GM11168 (cell line): ENCODE data around the gene RBPJL.

Source experiments
- in situ Hi-C: fragments of 300-500 bp; cut with MboI; formaldehyde crosslinking; loops from one replicate; pipeline ENCODE4 v1.12.0; 2022; ENCODE audit warnings: low sequenced_read_pairs; ENCODE audit not compliant: unreplicated experiment

The RBPJL gene

DNA sequence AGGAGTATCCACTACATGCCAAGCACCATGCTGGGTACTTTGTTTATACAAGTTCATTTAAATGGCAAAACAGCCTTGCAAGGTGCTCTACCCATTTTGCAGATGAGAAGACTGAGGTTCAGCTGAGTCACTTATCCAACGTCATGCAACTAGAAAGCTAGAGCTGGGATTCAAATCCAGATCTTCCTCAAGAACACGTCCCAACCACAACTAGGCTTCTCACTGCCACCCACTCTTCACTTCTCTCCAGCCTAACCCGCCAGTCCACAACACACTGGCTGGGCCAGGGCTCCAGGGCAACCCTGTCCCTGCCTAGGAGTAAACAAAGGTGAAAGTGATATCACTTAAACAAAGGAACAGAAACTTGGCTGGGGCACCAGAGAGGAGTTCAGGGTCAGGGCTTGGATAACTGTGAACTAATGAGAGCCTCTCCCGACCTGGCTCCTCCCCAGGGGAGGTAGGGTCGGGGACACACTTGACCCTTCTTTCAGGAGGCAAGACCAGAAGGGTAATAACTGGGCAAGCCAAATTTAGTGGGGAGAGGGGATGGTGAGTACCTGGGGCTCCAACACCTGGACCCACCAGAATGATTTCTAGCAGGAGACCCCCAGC lies 33.7 kb downstream of the RBPJL start:
- in situ Hi-C loops, result no loop called here

DNA sequence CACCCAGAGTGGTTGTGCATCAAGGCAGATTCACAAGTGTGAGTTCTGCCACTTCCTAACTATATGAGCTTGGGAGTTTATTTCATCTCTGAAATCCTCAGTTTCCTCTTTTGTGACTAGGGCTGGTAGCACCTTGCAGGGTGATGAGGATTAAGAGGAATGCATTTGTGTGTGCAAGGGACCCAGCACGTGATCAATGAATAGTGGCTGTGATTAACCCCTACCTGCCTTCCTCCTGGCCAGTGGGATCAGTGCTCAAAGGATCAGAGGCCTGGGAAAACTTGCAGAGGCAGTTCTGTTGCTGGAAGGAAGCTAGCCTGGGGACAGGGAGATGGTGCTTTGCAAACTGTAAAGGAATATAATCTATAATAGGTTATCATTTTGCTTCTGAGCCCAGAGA lies 34.3 kb downstream of the RBPJL start:
- in situ Hi-C loops, result no loop called here

DNA sequence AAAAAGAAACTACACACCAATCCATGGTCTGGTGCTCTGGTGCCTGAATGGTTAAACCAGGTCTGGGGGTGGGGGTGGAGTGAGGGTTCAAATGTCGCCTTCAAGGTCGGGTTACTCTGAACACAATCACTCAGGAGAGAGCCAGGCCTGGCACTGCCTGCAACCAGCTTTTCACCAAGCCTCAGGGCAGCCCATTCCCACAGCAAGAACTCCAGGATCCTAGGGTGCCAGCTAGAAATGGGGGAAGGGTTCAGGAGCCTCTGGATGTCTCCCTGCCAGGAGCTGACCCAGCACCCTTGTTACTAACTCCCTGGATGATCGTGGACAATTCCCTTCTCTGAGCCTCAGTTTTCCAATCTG lies 34.9 kb downstream of the RBPJL start:
- in situ Hi-C loops, result no loop called here

DNA sequence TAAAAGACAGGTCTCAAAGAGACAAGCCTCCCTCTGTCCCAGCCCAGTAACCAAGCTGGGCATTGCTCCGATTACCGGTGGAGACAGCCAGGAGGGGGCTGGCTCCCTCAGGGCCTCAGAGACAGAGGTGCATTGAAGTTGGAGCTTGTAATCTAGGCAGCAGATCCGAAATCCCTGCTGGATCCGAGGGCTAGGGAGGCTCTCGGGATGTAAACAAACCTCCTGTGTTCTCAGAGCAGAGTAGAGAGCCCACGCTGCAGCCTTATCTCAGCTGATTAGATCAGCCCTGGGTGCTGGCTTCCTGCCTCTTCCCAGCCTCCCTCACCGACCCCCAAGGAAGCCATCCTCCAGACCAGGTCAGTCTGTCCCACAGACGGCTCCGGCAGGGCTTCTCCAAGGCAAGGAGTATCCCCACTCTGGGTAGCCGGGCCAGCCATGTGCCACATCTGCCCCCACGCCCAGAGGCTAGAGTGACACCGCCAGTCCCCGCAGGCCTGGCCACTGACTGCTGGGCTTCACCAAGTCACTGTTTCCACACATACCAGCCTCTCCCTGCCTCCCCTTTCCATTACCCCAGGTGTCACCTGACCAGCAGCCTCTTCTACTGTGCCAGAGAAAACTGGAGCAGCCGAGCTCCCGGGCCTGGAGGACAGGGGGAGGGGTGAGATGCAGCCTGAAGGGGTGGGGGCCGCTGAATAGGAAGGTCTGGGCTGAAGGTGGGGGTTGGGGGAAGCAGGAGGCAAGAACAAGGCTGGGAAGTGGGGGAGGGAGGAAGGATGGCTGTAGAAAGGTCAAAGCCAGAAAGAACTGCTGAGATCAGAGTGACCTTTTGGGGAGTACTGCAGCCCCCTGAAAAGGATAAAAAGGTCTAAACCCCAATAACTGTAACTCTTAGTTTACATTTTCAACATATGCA lies 35.6 kb downstream of the RBPJL start:
- in situ Hi-C loops, result no loop called here

DNA sequence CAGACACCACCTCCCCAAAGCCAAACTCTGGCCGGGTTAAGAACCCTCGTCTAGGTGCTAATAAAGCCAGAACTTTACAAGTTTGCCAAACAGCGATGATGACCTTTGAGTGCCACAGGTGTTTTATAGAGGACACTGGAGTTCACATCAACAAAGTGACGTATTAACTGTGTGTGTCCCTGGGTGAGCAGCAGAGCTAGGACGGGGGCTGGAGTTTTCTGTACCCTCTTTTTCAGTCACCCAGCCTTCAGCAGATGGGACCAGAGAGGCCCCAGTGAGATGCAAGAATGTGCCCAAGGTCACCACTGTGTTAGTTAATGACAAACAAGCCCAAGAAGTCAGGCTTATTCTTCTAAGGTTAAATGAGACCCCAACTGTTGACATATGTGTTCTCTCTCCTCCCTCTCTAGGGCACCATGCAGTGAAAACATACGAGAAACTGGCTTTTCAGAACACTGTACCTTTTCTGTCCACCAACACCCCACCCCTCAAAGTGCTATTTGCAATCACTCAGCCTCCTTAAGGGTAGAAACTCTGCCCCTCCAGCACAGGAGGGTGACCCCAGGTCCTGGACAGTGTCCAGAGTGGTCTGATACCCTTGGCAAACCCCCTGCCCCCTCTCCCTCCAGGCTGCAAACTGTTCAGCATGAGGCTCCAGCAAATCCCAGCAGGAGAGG lies 36.4 kb downstream of the RBPJL start:
- in situ Hi-C loops, result no loop called here

DNA sequence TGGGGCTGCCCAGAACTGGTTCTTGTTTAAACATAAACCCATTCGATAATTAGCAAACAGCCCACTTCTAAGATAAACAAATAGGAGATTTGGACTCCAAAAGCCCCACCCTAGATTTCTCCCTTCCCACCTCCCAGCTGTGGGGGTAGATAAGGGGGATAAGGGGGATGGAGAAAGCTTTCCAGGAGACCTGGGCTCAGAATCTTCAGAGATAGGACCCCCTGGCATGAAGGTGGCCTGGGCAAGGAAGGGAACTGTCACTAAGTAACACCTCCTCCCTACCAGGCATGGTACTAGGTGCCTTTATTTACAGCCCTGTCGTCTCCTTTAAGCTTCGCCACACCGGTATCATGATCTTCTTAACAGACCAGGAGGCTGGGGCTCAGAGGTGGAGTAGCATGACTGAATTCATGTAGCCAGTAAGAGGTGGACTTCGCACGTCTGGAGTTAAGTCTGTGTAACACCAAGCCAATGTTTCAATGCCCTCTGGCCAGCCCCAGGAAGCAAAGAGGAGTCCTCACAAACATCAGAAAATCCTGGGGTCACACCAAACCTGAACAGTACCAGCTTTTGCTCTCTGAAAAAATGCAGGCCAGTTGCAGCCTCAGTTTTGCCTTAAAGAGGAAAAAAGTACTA lies 37.0 kb downstream of the RBPJL start:
- in situ Hi-C loops, result no loop called here

DNA sequence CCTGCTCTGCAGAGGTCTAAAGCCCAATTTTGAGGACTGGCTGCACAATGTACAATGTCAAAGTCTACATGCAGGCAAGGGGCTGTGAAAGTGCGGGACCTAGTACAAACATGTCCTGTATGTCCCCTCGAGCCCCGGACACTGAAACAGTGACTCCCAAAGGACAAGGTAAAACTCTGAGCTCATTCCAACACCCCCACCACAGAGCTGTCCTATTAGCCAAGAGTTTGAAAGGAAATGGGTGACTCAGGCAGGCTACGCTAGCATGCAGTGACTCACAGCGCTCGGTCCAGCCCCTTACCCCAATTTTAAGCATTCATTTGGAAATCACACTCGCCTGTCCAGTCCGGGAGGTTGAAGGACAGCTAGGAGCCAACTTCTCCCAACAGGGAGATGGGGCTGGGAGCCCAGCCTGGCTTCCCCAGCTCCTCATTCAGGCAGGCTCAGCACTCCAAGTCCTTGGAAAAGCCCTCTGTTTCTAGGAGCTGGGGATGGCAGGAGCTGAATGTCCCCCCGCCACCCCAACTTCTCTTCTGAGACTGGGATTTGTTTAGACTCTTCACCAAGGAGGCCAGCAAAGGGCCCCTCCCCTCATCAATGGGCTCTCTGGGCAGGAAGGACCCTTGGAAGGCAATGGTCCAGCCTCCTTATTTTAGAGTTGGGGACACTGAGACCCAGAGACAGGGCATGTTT lies 37.7 kb downstream of the RBPJL start:
- in situ Hi-C loops, result no loop called here

DNA sequence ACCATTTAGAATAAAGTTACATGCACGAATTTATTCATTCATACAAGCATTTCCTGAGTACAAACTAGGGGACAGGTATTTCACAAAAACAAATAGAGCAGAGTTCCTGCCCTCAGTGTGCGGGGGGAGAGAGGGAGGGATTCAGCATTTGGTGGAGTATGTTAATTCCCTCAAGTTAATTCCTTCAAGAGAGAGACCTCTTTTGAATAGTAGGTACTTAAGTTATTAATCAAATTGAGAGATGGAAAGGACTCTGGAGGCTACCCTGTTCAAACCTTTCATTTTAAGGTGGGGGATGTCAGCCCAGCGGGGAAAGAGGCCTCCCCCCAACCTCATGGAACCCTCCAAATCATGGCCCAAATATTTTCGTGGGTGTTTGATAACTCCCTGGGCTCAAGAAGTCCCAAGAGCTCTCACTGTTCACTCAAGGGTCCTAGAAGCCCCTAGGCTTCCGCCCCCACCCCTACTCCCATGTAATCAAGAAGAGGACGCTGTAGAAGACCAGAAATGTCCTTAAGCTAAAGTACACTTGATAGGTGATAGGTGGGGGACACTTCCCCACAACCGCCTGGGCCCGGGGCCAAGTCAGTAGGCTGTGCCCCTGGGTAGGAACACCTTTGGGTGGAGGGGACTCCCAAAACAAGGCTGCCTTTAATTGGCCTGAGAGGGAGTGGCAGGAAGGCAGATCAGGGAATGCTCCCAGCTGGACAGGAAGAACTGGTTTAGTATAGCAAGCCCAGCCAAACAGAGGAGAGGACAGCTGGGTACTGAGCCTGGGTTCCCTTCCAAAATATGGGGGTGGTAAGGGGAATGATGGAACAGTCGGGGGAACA lies 38.7 kb downstream of the RBPJL start:
- in situ Hi-C loops, result no loop called here

DNA sequence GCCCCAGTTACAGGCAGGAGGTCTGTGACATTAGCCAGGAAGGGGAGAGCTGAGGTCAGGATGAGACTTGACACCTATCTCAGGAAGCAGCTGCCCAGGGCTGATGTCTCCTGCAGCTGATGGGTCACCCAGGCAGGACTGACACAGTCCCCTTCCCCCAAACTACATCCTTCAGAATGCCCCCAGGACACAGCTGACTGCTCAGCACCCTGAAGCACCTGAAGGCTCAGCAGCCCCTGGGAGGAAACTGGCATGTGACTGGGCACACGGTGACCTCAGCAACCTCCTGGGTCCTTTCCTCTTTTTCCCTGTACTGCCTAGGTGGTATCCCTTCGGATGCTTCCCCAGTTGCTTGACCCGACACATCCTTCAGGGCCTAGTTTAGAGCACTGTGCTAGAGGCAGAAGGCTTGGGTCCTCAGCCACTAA lies 39.7 kb downstream of the RBPJL start:
- in situ Hi-C loops, result no loop called here

DNA sequence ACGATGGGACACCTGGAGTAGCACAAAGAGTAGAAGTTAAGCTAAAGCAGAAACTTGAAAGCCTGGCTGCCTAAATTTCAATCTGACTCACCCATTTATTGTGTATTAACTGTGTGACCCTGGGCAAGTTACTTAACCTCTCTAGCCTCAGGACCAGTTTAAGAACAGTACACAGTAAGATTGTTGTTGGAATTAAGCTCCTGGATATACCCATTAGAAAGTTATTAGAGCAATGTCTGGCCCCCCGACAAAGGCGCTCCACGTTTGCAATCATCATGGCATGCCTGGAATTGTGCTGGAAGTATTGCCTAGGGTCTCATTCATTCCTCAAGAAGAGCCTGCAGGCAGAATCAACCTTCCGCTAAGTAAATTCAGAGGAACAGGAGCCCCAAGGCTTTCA lies 40.2 kb downstream of the RBPJL start:
- in situ Hi-C loops, result no loop called here

DNA sequence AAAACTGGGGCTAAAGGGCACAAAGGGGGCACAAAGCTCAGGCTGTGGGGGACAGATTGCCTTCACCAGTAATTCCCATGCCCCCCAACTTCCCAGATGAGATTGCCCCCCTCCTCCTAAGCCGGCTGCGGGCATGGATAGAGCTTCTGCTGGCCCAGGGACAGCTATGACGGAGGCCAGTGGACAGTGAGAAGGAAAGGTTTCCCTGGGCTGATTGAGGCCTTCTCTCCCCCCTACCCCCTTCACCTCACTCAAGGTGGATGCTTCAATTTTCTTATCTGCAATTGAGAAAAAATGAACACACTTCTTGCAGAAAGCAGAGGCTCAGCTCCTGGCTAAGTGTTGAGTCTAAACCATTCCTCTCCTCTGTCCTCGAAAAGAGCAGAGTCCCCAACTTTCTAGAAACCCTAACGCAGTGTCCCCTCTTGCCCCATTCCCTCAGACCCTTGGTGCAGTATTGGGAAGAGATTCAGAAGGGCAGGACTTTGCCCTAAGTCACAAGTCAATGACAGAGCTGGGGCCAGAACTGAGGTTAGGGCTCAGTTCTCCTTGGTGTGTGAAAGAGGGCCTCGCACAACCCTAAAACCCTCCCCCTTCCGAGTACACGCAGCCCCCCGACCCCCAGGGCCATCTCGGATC lies 40.8 kb downstream of the RBPJL start:
- in situ Hi-C loops, result no loop called here

DNA sequence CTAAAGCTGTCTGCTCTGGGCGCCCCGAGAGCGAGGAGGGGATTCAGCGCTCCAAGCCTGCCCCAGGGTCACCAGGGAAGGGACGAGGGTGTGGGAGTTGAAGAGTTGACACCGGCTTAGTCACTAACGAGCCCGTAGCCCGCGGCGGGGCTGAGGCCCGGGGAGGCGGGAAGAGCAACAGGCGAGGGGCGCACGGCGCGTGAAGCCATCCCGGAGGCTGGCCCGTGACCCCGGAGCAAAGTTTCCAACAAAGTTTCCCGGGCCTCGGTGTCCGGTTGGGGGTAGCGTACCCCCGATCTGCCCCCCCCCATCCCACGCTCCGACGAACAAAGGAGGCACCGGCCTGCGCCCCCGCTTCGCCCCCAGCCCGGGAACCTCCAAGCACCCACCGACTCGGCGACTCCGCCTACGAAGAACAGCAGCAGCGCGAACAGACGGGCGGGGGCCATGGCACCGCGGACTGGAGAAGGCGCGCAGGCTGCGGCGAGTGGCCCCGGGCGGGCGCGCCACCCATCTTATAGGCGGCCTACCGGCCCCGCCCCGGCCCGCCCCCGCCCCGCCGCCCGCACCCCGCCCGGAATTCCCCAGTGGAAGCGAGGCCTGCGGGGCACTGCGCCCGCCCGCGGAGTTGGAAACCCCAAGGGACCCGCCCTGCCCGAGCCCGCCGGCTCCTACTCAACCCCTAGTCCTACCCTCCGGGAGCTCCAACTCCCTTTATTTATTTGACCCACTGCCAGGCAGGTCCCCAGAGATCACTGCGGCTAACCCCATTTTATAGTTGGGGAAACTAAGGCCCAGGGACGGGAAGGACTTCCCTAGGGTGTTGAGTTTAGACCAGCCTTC lies 41.5 kb downstream of the RBPJL start, which contains the start of gene SDC4:
Gene SDC4 (minus strand): TSS at position 489 of the 843 bp plus-strand sequence. CDS start 40 bp downstream, at position 449.
- in situ Hi-C loops, result no loop called here

DNA sequence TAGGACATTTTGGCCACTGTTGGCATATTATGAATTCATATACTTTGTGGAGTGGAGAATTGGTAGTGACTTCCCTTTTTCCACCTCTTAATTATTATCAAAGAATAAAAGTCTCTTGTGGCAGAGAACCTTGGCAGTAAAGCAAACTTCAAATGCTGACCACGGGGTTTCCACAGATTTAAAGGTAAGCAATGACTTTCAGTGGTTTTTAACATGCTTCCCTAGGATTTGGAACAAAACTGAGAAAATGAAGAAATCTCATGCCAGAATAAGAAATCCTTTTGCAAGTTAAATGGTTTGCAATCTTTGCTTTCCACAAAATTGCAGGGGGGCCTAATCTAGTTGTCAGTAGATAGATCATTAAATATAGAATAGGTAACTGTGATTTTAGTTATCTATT lies 43.6 kb downstream of the RBPJL start:
- in situ Hi-C loops, result loop anchor here (25.0 kb wide), 1 partner anchor 412 kb away; no protein-coding TSS in a partner anchor

DNA sequence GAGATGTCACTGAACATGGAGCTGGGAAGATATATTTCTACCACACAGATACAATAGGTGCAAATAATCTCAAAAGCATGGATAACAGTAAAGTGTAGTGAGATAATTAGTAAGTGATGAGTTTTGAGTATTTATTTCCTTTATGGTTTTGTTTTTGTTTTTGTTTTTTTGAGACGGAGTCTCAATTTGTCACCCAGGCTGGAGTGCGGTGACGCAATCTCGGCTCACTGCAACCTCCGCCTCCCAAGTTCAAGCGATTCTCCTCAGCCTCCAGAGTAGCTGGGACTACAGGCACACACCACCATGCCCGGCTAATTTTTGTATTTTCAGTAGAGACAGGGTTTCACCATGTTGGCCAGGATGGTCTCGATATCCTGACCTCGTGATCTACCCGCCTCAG lies 44.2 kb downstream of the RBPJL start:
- in situ Hi-C loops, result loop anchor here (25.0 kb wide), 1 partner anchor 412 kb away; no protein-coding TSS in a partner anchor

DNA sequence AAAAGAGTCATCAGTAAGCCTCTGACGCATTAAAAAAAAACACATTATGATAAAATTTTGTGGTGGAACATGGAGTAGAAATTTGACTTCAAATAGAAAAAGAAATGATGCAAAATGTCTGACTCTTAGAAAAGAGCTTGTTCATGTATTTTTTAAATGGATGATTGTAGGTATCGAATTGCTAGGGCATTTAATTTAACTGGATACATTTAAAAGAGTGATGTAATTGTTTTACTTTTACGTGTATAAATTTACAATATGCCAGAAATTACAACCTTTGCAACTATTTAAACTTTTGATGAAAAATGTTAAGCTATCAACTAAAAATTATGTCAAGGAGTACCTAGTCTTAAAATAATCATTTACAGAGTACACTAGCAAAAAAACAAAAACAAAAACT lies 46.1 kb downstream of the RBPJL start:
- in situ Hi-C loops, result loop anchor here (25.0 kb wide), 1 partner anchor 410 kb away; no protein-coding TSS in a partner anchor

DNA sequence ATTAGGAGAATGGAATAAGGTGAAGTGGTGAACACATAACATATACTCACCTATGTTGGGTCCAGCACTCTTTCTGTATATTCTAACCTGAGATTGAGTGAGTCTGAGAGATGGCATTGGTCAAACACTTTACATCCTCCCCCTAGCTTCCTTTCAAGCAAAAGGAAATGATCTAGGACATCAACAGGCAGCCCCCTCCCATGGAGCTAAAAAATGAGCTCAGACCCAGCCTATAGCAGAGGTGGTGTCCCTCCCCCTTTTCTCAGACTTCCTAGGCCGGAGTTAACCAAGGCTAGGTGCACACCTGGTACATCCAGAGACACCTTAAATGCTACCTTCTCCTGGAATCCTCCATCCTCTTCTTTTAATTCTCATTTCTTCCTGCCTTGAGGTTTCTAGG lies 47.1 kb downstream of the RBPJL start:
- in situ Hi-C loops, result loop anchor here (25.0 kb wide), 1 partner anchor 409 kb away; no protein-coding TSS in a partner anchor

DNA sequence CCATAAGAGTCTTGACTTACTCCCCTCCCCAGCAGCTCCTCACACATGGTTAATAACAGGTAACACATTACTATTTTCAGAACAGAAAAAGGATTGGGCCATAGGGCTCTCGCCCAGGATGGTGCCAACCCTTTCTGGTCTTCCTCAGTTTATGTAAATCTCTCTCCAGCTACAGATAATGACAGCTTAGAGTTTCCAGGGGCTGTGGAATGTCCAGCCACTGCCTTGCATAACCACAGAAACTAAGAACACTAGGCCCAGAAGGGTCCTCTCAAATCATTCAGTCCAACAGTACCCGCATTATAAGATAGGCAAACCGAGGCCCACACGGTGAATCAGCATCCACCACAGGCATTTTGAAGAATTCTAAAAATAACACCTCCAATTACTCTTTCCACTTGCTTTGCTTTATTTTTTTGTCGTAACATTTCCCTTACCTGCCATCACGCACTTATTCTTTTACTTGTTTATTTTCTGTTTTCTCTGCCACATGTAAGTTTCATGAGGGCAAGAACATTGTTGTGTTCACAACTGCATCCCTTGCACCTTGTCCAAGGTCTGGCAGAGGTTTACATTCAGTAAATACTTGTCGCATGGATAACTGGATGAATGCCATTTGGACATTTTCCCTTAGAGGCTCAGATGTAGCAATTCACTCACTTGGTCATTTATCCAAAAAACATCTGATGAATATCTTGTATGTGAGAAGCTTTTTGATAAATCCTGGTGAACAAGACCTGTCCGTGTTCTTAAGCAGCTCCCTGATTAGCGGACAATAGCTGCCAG lies 48.0 kb downstream of the RBPJL start:
- in situ Hi-C loops, result loop anchor here (25.0 kb wide), 1 partner anchor 408 kb away; no protein-coding TSS in a partner anchor
